ENCODE data around the gene CELF5. TPM values are rescaled to one million over a fixed set of nuclear protein-coding genes. Genes with fewer than 3 reads are reported as not detected.

Gene CELF5
- total RNA-seq, 1 experiment from 2014 or later, result 2.5 TPM

DNA sequence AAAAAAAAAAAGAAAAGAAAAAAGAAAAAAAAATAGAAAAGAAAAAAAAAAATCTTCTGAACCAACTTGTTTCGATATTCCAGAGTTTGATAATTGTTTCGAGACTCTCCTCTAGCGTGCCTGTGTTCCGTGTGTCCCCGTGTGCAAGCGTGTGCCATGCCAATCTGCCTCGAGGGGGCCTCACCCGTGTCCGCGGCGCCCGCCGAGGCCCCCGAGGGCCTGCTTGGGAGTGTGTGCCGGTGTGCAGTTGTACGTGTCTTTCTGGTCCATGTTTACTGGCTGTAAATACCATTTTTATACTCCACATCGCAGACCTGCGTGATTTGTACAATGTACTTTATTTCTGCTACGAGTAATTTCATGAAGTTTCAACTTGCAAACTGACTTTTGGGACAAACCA lies 72.0 kb downstream of the CELF5 start:
- no peak overlapping the region for H2AFZ ChIP-seq (ENCODE audit: low read depth, low read length, poor library complexity, severe bottlenecking)
- no peak overlapping the region for H3K27ac ChIP-seq (ENCODE audit: low read depth, low read length)
- intact Hi-C loops (cut with micrococcal nuclease), result no loop called here
- no peaks in the 10 kb centered on the region for H3K9me2 ChIP-seq (ENCODE audit: insufficient read depth)
- CTCF ChIA-PET, result interaction anchor here (1.0 kb wide), 1 partner anchor 8 kb away, joined by 6 read pairs; no protein-coding TSS in a partner anchor
- ATAC-seq, result no peak
- no peak overlapping the region for H3K4me3 ChIP-seq (replicated peaks in 1 of 2; ENCODE audit: low read depth in 1 of 2, low read length in 2 of 2)
- no peaks in the 10 kb centered on the region for H3K79me2 ChIP-seq (ENCODE audit: insufficient read depth, low read length)
- H3K9ac ChIP-seq (ENCODE audit: low read length), result no peak overlapping the region
- RAD21 ChIA-PET (ENCODE audit: low non-redundant PET in 1 of 2, low total read pairs in 2 of 2, uncharacterized antibody in 2 of 2, unreplicated experiment in 2 of 2), result no interaction called here
- no peaks in the 10 kb centered on the region for H4K20me1 ChIP-seq (ENCODE audit: insufficient read depth)
- BruUV-seq (replicated peaks), result no TSS peak
- H3K27me3 ChIP-seq (ENCODE audit: insufficient read depth, low read length), result no peaks in the 10 kb centered on the region
- H3K36me3 ChIP-seq (ENCODE audit: control insufficient read depth in 1 of 2, insufficient read depth in 2 of 2, low read length in 2 of 2), result no peaks in the 10 kb centered on the region
- TF ChIP-seq FOSL1 (IDR thresholded peaks at IDR 0.05; ENCODE audit: low read depth), result no peak
- TF ChIP-seq, protein P1, sequence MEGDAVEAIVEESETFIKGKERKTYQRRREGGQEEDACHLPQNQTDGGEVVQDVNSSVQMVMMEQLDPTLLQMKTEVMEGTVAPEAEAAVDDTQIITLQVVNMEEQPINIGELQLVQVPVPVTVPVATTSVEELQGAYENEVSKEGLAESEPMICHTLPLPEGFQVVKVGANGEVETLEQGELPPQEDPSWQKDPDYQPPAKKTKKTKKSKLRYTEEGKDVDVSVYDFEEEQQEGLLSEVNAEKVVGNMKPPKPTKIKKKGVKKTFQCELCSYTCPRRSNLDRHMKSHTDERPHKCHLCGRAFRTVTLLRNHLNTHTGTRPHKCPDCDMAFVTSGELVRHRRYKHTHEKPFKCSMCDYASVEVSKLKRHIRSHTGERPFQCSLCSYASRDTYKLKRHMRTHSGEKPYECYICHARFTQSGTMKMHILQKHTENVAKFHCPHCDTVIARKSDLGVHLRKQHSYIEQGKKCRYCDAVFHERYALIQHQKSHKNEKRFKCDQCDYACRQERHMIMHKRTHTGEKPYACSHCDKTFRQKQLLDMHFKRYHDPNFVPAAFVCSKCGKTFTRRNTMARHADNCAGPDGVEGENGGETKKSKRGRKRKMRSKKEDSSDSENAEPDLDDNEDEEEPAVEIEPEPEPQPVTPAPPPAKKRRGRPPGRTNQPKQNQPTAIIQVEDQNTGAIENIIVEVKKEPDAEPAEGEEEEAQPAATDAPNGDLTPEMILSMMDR (IDR thresholded peaks at IDR 0.05 in 2 of 3, conservative IDR thresholded peaks at IDR 0.05 in 1 of 3; ENCODE audit: borderline replicate concordance in 1 of 3, insufficient read depth in 1 of 3, low read depth in 2 of 3, low read length in 2 of 3), result no peak
- no peak for TF ChIP-seq SRF (IDR thresholded peaks at IDR 0.05; ENCODE audit: low read depth)
- TF ChIP-seq ELF1 (IDR thresholded peaks at IDR 0.05; ENCODE audit: borderline replicate concordance, low read depth), result no peak
- no peak for TF ChIP-seq EZH2phosphoT487 (IDR thresholded peaks at IDR 0.05; ENCODE audit: borderline replicate concordance)
- TF ChIP-seq, protein P2, sequence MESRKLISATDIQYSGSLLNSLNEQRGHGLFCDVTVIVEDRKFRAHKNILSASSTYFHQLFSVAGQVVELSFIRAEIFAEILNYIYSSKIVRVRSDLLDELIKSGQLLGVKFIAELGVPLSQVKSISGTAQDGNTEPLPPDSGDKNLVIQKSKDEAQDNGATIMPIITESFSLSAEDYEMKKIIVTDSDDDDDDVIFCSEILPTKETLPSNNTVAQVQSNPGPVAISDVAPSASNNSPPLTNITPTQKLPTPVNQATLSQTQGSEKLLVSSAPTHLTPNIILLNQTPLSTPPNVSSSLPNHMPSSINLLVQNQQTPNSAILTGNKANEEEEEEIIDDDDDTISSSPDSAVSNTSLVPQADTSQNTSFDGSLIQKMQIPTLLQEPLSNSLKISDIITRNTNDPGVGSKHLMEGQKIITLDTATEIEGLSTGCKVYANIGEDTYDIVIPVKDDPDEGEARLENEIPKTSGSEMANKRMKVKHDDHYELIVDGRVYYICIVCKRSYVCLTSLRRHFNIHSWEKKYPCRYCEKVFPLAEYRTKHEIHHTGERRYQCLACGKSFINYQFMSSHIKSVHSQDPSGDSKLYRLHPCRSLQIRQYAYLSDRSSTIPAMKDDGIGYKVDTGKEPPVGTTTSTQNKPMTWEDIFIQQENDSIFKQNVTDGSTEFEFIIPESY (IDR thresholded peaks at IDR 0.05; ENCODE audit: extremely low read depth, insufficient replicate concordance, low read length), result no peak
- TF ChIP-seq CBX3 (IDR thresholded peaks at IDR 0.05; ENCODE audit: low read depth), result no peak
- no peak for TF ChIP-seq ZFX (IDR thresholded peaks at IDR 0.05)
- TF ChIP-seq EZH2 (IDR thresholded peaks at IDR 0.05), result no peak
- TF ChIP-seq JUND (IDR thresholded peaks at IDR 0.05), result no peak
- TF ChIP-seq TCF7L2 (IDR thresholded peaks at IDR 0.05; ENCODE audit: borderline replicate concordance, extremely low read depth, insufficient read depth, insufficient read length), result no peak
- TF ChIP-seq SIN3A (IDR thresholded peaks at IDR 0.05; ENCODE audit: low read depth), result no peak
- no peak for TF ChIP-seq EGR1 (IDR thresholded peaks at IDR 0.05; ENCODE audit: low read depth)
- TF ChIP-seq REST (IDR thresholded peaks at IDR 0.05; ENCODE audit: low read depth), result no peak
- H3K9me3 ChIP-seq (ENCODE audit: control insufficient read depth in 1 of 2, insufficient read depth in 1 of 2, low read depth in 1 of 2, low read length in 2 of 2), result no peaks in the 10 kb centered on the region
- POLR2A ChIA-PET, result no interaction called here
- DNase-seq (ENCODE audit: low read depth, low spot score), result no peak
- no peak overlapping the region for H3K4me2 ChIP-seq (ENCODE audit: low read length)
- no peaks in the 10 kb centered on the region for H3K4me1 ChIP-seq (ENCODE audit: control insufficient read depth in 1 of 2, insufficient read depth in 2 of 2, low read length in 2 of 2)

Measured in HCT116 (cell line).